ENCODE results near the gene CD300LB.
"Not testable (repeated sequence)": the region's sequence is repeated elsewhere in the genome, so short reads cannot be mapped to it uniquely, and the experiment has no call there.

CD300LB gene

DNA sequence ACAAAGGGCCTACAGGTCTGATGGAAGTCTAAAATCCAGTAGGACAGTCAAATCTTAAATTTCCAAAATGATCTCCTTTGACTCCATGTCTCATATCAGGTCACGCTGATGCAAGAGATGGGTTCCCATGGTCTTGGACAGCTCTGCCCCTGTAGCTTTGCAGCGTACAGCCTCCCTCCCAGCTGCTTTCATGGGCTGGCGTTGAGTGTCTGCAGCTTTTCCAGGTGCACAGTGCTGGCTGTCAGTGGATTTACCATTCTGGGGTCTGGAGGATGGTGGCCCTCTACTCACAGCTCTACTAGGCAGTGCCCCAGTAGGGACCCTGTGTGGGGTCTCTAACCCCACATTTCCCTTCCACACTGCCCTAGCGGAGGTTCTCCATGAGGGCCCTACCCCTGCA lies 43.0 kb downstream of the CD300LB start:
- not testable (repeated sequence) for DNase-seq

DNA sequence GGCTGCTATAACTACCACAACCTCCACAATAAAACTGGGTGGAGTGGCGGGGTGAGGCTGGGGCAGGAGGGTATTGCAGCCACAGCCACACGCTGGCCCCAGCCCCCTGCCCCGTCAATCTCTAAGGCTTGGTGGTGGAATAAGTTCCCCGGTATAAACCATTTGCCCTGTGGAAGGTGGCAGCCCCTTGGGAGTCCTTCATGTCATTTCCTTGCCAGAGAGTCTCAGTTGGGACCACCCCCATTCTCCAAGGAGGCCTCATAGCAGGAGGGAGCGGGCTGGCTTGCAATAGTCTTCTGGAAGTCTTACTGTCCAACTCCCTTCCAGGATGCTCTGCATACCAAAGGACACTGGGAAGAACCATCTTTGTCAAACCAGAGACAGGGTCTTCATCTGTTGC lies 45.4 kb downstream of the CD300LB start:
- DNase-seq = no peak

DNA sequence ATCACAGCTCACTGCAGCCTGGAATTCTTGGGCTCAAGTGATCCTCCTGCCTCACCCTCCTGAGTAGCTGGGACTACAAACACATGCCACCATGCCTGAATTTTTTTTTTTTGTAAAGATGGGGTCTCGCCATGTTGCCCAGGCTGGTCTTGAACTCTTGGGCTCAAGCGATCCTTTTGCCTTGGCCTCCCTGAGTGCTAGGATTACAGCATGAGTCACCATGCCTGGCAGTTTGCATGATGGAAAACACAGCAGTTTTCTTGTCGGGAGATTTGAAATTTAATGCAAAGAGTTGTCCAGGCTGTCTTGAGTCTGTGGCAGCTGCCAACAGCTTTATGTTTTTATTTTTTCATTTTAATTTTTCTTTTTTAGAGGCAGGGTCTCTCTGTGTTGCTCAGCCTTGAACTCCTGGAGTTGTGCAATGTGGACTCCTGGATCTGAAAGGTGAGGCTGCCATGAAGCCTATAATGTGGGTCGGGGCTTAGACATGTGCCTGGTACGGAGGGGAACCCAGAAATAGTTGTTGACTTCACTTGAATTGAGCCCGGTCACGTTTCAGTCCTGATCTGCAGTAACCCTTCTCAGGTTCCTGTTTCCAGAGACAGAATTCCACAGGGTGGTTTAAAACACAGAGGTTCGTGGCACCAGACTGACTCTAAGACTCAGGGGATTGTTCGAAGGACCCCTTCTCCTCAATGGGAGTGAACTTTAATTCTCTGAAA lies 46.1 kb downstream of the CD300LB start:
- DNase-seq = no peak

DNA sequence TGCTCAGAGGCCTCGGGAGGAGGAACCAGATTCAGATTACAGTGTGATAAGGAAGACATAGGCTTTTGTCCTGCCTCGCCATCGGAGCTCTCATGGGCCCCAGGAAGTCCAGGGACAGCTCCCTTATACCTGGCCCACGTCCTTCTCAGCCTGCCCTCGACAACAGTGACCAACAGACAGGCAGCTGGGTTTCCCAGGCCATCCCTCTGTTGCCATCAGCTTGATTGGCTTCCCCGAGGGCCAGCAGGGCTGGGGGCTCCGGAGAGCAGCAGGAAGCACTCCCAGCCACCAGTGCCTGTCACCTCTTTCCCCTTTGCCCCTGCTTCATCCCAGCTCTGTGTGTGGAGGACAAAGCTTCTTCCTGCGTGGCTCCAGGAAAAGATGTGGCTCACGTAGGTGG lies 47.2 kb downstream of the CD300LB start:
- no peak for DNase-seq

DNA sequence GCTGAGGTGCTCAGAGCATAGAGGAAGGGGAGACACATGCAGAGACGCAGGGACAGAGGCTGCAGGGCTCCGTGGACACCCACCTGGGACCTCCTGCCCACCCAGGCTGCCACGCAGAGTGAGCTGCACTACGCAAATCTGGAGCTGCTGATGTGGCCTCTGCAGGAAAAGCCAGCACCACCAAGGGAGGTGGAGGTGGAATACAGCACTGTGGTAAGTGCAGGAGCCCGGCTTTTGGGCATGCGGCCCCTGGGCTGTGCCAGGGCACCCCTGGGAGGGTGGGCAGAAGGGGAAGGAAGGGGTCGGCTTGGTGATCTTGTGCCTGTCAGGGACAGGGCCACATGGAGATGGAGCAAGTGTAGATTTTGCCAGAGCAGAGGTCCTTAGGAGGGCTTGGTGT lies 49.7 kb downstream of the CD300LB start:
- DNase-seq = no peak

DNA sequence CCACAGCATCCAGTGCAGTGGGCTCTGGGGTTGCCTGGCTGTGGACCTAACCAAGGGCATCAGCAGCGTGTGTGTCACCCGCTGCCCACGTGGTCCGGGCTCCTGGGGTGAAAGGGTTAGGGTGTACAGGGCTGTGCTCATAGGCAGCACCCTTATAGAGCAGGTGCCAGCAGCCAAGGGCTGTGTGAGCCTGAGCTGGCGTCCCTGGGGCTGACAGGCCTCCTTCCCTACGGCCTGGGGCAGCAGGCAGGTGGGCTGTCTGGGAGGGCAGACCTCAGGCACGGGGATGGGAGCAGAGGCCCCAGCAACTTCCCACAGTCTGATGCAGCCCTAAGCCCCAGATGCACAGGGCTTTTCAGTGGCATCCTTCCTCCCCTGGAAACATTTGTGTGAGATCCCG lies 51.0 kb downstream of the CD300LB start:
- DNase-seq = no peak

DNA sequence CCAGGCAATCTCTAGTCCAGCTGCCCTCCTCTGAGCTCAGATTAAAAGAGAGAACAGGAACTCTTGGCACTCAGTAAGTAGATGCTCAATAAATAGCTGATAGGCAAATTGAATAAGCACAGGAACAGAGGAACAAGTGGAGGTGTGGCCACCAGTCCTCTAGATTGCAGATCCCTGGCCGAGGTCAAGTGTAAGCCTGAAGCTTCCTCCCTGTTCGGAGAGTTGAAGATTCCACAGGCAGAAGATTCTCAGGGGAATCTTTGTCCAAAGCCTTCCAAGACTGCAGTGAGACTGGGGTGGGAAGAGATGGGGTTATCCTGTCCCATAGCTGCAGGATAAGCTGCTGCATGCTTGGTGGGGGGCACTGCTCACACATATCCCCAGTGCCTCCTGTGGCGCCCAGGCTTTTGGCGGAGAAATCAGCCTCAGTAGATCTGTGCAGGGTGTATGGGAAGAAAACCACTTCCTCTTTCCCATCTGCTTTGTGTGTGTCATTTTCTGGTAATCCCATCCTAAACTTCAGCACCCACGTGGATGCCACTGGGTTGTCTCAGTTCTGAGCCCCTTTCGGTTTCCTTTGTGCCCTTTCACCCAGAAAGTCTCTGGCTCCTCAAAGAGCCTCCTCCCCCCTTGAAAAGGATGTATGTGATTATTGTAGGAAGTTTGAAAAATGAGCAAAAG lies 52.7 kb downstream of the CD300LB start:
- DNase-seq = no peak

DNA sequence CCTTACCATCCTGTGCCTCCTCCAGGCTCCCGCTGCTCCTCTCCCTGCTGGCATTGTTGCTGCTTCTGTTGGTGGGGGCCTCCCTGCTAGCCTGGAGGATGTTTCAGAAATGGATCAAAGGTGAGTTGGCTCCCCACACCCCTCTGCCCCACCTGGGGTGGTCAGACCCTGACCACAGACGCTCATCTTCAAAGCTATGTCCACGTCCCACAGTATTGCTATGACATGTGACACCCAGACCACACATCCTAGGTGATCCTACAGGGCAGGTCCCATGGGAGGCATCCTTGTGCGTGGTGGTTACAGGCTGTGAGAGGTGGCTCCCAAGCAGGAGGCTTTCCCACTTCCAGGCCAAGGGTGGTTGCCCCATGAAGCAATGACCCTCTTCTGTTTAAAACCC lies 53.9 kb downstream of the CD300LB start:
- no peak for DNase-seq

DNA sequence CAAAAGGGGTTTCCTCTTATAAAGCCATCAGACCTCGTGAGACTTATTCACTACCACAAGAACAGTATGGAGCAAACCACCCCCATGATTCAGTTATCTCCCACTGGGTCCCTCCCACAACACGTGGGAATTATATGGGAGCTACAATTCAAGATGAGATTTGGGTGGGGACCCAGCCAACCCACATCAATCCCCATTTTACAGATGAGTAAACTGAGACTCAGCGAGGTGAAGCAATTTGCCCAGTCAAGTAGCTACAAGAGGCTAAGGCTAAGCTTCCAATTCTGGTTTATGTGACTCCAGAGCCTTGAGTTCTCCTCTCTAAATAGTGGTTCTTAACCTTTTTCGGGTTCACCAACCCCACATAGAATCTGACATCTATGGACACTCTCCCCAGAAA lies 56.1 kb downstream of the CD300LB start:
- DNase-seq = no peak

DNA sequence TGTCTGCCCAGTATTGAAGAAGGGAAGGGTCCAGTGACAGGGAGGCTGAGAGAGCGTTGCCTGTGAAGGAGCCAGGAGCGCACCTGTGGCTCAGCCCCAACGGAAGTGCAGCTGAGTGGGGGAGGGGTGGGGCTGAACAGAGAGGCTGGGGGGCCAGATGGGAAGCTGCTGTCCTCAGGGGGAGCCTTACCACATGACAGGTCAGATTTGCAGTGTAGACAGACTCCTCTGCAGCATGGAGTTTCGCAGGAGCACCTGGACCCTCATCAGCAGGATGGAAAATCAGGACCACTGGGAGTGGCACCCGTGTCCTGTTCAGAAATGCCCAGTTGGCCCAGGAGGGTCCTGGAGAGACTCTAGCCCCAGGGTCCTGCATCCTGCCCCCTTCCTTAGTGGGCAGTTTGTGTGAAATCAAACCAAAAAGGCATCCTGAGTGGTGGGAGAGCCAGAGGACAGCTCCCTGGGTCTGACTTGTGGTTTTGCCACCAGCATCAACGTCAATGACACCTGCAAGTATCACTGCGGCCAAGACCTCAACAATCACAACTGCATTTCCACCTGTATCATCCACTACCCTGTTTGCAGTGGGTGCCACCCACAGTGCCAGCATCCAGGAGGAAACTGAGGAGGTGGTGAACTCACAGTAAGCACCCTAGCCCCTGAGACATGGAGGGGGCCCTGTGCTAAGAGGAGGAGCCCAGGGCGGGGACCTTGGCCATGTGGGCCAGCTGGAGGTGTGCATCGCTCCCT lies 57.1 kb downstream of the CD300LB start:
- DNase-seq = no peak

DNA sequence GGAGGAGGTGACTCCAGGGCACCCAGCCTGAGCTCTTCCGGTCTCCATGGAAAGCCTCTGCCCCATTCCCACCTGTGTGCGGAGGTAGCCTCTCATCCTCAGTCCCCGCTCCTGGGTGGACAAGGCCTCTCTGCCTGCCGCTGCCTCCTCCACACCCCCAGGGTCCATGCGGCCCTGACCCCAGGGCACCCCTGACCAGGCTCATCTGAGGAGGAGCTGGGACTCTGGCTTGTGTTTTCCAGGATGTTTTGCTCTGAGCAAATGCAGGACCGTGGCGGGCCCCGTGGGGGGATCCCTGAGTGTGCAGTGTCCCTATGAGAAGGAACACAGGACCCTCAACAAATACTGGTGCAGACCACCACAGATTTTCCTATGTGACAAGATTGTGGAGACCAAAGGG lies 58.0 kb downstream of the CD300LB start:
- no peak for DNase-seq

DNA sequence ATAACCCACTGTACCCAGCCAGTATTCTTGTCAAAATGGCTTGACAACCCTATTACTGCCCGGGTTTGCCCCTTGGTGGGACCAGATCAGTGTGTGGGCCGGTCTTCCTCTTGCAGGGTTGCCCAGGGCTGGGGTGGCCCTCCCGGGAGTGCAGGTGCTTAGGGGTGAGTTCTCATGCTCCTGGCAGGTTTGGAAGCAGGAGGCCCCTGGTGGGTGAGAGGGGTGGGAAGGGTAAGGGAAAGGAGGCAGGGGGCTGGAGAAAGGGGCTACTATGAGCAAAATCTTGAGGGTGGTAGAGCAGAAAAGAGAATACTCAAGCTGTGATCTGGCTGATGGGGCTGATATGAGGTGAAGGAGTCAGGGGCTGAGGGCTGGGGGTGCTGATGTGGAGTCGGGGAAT lies 58.4 kb downstream of the CD300LB start:
- DNase-seq = no peak

DNA sequence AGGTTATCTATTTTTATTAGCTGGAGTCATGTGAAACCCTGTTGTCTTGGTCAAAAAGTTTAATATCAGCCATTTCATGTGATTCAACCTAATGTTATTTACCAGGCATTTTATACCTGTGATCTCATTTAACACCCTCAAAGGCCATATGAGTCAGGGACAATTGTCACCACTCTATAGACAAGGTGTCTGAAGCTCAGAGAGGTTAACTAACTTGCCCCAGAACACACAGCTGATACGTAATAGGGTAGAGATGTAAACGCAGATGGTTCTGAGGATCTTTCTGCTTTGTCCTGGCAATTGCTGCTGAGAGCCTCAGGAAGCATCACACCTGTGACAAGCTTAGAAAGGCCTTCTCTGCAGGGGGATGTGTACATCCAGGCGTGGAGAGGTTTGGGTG lies 59.9 kb downstream of the CD300LB start:
- DNase-seq = no peak
